Ectodermal cell (in vitro differentiated cells): ENCODE measurements around the gene EVX2.

ENCODE experiments used
- H3K27ac ChIP-seq: 2 replicates; pipeline ENCODE4 v1.7.0; 2013; ENCODE audit warnings: mild to moderate bottlenecking, low read depth, low read length; ENCODE audit not compliant: insufficient read depth, poor library complexity, severe bottlenecking
- H3K27me3 ChIP-seq: 2 replicates; pipeline ENCODE4 v1.7.0; 2013; ENCODE audit warnings: mild to moderate bottlenecking, low read length; ENCODE audit not compliant: insufficient read depth, control insufficient read depth, poor library complexity, severe bottlenecking
- H3K36me3 ChIP-seq: one replicate; pipeline ENCODE4 v1.7.0; 2013; ENCODE audit warnings: low read length; ENCODE audit not compliant: control insufficient read depth, insufficient read depth
- H3K4me1 ChIP-seq: one replicate; pipeline ENCODE4 v1.7.0; 2013; ENCODE audit warnings: low read length; ENCODE audit not compliant: control insufficient read depth, insufficient read depth
- H3K4me3 ChIP-seq: 2 replicates; pipeline ENCODE4 v1.7.0; 2013; ENCODE audit warnings: low read depth, low read length, control low read depth; ENCODE audit not compliant: insufficient read depth
- H3K9me3 ChIP-seq: 2 replicates; pipeline ENCODE4 v1.7.0; 2013; ENCODE audit warnings: mild to moderate bottlenecking, low read length, moderate library complexity; ENCODE audit not compliant: control insufficient read depth
- WGBS, 2 experiments: methylation state at CpG; one replicate each; pipeline ENCODE4 v1.1.7; 2013; ENCODE audit warnings: missing lambda C conversion rate in 2 of 2; 5-methylcytosine and 5-hydroxymethylcytosine counted together

The EVX2 gene

GRCh38 chr2:176093898-176094249 is 10.1 kb upstream of the EVX2 start:
- H3K27ac ChIP-seq, result no peak overlapping the region
- WGBS, 2 experiments, result 3 to 8% methylated on average over 2 to 8 of the region's 8 CpGs
- peaks cover 100% of the 10 kb centered on the region for H3K27me3 ChIP-seq

GRCh38 chr2:176093145-176093897 is 9.6 kb upstream of the EVX2 start:
- Histone ChIP-seq H3K4me3 (peak overlapping the region; percentile 22), H3K4me1 (peaks cover 1% of the 10 kb centered on the region), H3K36me3 (no peaks in the 10 kb centered on the region), H3K27me3 (peaks cover 100% of the 10 kb centered on the region), H3K27ac (no peak overlapping the region), H3K9me3 (no peaks in the 10 kb centered on the region)
- 1 to 2% methylated on average over 53 of the region's 53 CpGs for WGBS, 2 experiments

More at GRCh38 chr2:176093898-176094249, 10.1 kb upstream of the EVX2 start:
- Histone ChIP-seq H3K4me1 (no peaks in the 10 kb centered on the region), H3K4me3 (no peak overlapping the region), H3K9me3 (no peaks in the 10 kb centered on the region), H3K36me3 (no peaks in the 10 kb centered on the region)

GRCh38 chr2:176092270-176093144 is 8.7 kb upstream of the EVX2 start, which contains the start of gene HOXD13:
HOXD13 (plus strand) TSS chr2:176092721; CDS start chr2:176092891, 170 bp downstream.
- WGBS, 2 experiments, result 1% methylated on average over 95 of the region's 95 CpGs
- H3K36me3 ChIP-seq, result no peaks in the 10 kb centered on the region
- H3K4me3 ChIP-seq, result peak within 1 kb of the TSS; percentile 22
- no peak within 1 kb of the TSS for H3K27ac ChIP-seq
- H3K27me3 ChIP-seq, result peaks cover 100% of the 10 kb centered on the region
- peaks cover 5% of the 10 kb centered on the region for H3K4me1 ChIP-seq
- H3K9me3 ChIP-seq, result no peaks in the 10 kb centered on the region

- 3 to 4% methylated on average over 31 of the region's 31 CpGs for WGBS, 2 experiments
- Histone ChIP-seq H3K36me3 (no peaks in the 10 kb centered on the region), H3K27ac (no peak overlapping the region), H3K9me3 (no peaks in the 10 kb centered on the region), H3K27me3 (peaks cover 100% of the 10 kb centered on the region), H3K4me1 (peaks cover 5% of the 10 kb centered on the region), H3K4me3 (no peak overlapping the region)
These were observed 7.8 kb upstream of the EVX2 start for GRCh38 chr2:176091329-176092258.

GRCh38 chr2:176090862-176091261 is 7.1 kb upstream of the EVX2 start:
- H3K27me3 ChIP-seq, result peaks cover 100% of the 10 kb centered on the region
- H3K9me3 ChIP-seq, result no peaks in the 10 kb centered on the region
- no peak overlapping the region for H3K4me3 ChIP-seq
- no peak overlapping the region for H3K27ac ChIP-seq
- WGBS, 2 experiments, result 13 to 21% methylated on average over 5 of the region's 5 CpGs
- H3K36me3 ChIP-seq, result no peaks in the 10 kb centered on the region
- peaks cover 5% of the 10 kb centered on the region for H3K4me1 ChIP-seq

GRCh38 chr2:176089843-176090395 is 6.2 kb upstream of the EVX2 start:
- H3K27me3 ChIP-seq, result peaks cover 100% of the 10 kb centered on the region

GRCh38 chr2:176088937-176089842 is 5.4 kb upstream of the EVX2 start:
- Histone ChIP-seq H3K27me3 (peaks cover 100% of the 10 kb centered on the region), H3K27ac (no peak overlapping the region), H3K36me3 (no peaks in the 10 kb centered on the region), H3K4me1 (peaks cover 5% of the 10 kb centered on the region), H3K9me3 (no peaks in the 10 kb centered on the region), H3K4me3 (no peak overlapping the region)
- WGBS, 2 experiments, result 10 to 11% methylated on average over 6 of the region's 6 CpGs

More at GRCh38 chr2:176089843-176090395, 6.2 kb upstream of the EVX2 start:
- peaks cover 5% of the 10 kb centered on the region for H3K4me1 ChIP-seq
- H3K36me3 ChIP-seq, result no peaks in the 10 kb centered on the region
- no peaks in the 10 kb centered on the region for H3K9me3 ChIP-seq
- H3K4me3 ChIP-seq, result no peak overlapping the region
- no peak overlapping the region for H3K27ac ChIP-seq

- H3K27me3 ChIP-seq, result peaks cover 100% of the 10 kb centered on the region
- no peaks in the 10 kb centered on the region for H3K36me3 ChIP-seq
- no peaks in the 10 kb centered on the region for H3K9me3 ChIP-seq
- H3K4me3 ChIP-seq, result peak overlapping the region; percentile 28
- no peak overlapping the region for H3K27ac ChIP-seq
- WGBS, 2 experiments, result 1% methylated on average over 49 of the region's 49 CpGs
- peaks cover 5% of the 10 kb centered on the region for H3K4me1 ChIP-seq
These were observed 4.5 kb upstream of the EVX2 start for GRCh38 chr2:176088048-176088936.
